Epithelial cell of alveolus of lung (primary cell): Measurements from ENCODE around the gene APOOL. TPM values are rescaled to one million over a fixed set of nuclear protein-coding genes. Genes with fewer than 3 reads are reported as not detected.

Experiments
- total RNA-seq: library from RNA; depleted of rRNA; stranded (reverse); fragments of >200 nt; gene quantifications from 2 replicates; pipeline ENCODE4 v1.2.1, GENCODE V29; 2015

The APOOL gene, protein sequence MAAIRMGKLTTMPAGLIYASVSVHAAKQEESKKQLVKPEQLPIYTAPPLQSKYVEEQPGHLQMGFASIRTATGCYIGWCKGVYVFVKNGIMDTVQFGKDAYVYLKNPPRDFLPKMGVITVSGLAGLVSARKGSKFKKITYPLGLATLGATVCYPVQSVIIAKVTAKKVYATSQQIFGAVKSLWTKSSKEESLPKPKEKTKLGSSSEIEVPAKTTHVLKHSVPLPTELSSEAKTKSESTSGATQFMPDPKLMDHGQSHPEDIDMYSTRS
- total RNA-seq = 8.4 and 12.5 TPM in 2 replicates

DNA sequence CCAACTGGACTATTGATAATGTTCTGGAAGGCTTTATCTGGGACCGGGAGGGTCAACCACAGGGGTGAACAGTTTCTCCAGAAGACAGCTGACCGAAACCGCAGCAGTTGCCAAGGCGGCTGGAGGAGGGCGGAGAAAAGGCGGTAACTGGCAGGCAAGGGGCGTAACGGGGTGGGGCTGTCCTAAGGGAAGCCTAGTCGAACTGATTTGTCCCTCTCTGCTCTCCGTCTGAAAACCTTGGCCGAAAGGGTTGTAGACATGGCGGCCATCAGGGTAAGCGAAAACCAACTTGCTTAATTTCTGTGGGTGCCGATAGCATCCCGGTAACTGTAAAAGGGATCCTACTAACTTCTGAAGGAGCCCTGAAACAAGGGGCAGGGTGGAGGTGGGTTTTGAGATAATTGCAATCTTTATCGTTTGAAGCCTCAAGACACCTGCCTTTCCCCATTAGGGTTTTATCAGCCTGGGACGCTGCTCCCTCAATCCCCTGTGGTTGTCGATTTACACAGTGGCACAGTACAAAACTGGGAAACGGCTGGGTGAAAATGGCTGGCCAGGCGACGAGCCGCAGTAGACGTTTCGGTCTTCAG lies at the start of gene APOOL:
Gene APOOL (plus strand): TSS at position 223 of the 590 bp plus-strand sequence. CDS start 36 bp downstream, at position 259.

Other genes with a start within 250 kb of the APOOL start
- not detected in 2 replicates for gene SATL1, start 239.9 kb downstream of the APOOL start, total RNA-seq
- gene ZNF711, start 240.1 kb downstream of the APOOL start, total RNA-seq = 1.9 and 4.0 TPM in 2 replicates